HEK293 (cell line): ENCODE results near the gene CD8B.

Experiments
- CTCF ChIP-seq: fragments of 450-650 bp; formaldehyde crosslinking; IDR thresholded peaks from 2 replicates; pipeline ENCODE4 v1.5.1; 2016; ENCODE audit warnings: missing biosample characterization, missing genetic modification characterization
- GLI2 ChIP-seq: fragments of 450-650 bp; formaldehyde crosslinking; IDR thresholded peaks from 2 replicates; pipeline ENCODE4; 2017; ENCODE audit warnings: missing biosample characterization, missing genetic modification characterization, low read depth, borderline replicate concordance
- ZBTB44 ChIP-seq: fragments of 450-650 bp; IDR thresholded peaks from 2 replicates; pipeline ENCODE4 v1.5.1; 2018; ENCODE audit warnings: missing biosample characterization, mild to moderate bottlenecking, missing genetic modification characterization

GRCh38 chr2:86821842-86822241 is 39.8 kb downstream of the CD8B start:
- TF ChIP-seq CTCF (tag by site-specific recombination) (no peak), ZBTB44 (tag by site-specific recombination) (no peak), GLI2 (tag by site-specific recombination) (no peak)
